Activated T-cell treated with anti-CD3 and anti-CD28 coated beads, Interleukin-2, amount 50 U/mL, for 72 hours (primary cell): ENCODE results near the gene ARSA. TPM values are rescaled to one million over a fixed set of nuclear protein-coding genes. Genes with fewer than 3 reads are reported as not detected.
"Not testable (repeated sequence)": the region's sequence is repeated elsewhere in the genome, so short reads cannot be mapped to it uniquely, and the experiment has no call there.

ENCODE experiments used
- ATAC-seq, 2 donors: fragments of 150-1000 bp; cut with Tn5 transposase; replicated peaks in 1 of 2; 2 replicates each; pipeline ENCODE4 v1.10.0; 2021; ENCODE audit warnings: moderate library complexity in 2 of 2, mild to moderate bottlenecking in 1 of 2
- DNase-seq, 2 donors: peaks; one replicate each; pipeline ENCODE4 v3.0.0; 2021 to 2022; ENCODE audit warnings: mixed read lengths in 1 of 2
- H3K27ac Mint-ChIP-seq: one replicate; pipeline ENCODE4 v1.8.0; 2022; ENCODE audit warnings: mild to moderate bottlenecking, moderate library complexity, mixed read lengths
- H3K27me3 Mint-ChIP-seq: one replicate; pipeline ENCODE4 v1.8.0; 2022; ENCODE audit warnings: low read depth, mixed read lengths
- H3K36me3 Mint-ChIP-seq, 2 donors: one replicate each; pipeline ENCODE4 v1.8.0; 2022; ENCODE audit warnings: mixed read lengths in 2 of 2, mild to moderate bottlenecking in 1 of 2; ENCODE audit not compliant: insufficient read depth in 2 of 2
- H3K4me1 Mint-ChIP-seq: one replicate; pipeline ENCODE4 v1.8.0; 2022; ENCODE audit warnings: low read depth, mixed read lengths
- H3K4me3 Mint-ChIP-seq, 2 donors: one replicate each; pipeline ENCODE4 v1.8.0; 2022; ENCODE audit warnings: mild to moderate bottlenecking in 2 of 2, mixed read lengths in 2 of 2, moderate library complexity in 2 of 2
- H3K9me3 Mint-ChIP-seq, 2 donors: one replicate each; pipeline ENCODE4 v1.8.0; 2022; ENCODE audit warnings: mixed read lengths in 2 of 2
- total RNA-seq, 2 donors: library from RNA; stranded (reverse); gene quantifications; one replicate each; pipeline ENCODE4 v1.2.3, GENCODE V29; 2022

Gene ARSA
- total RNA-seq, 2 donors from 2014 or later, result 19.8 to 26.8 TPM

DNA sequence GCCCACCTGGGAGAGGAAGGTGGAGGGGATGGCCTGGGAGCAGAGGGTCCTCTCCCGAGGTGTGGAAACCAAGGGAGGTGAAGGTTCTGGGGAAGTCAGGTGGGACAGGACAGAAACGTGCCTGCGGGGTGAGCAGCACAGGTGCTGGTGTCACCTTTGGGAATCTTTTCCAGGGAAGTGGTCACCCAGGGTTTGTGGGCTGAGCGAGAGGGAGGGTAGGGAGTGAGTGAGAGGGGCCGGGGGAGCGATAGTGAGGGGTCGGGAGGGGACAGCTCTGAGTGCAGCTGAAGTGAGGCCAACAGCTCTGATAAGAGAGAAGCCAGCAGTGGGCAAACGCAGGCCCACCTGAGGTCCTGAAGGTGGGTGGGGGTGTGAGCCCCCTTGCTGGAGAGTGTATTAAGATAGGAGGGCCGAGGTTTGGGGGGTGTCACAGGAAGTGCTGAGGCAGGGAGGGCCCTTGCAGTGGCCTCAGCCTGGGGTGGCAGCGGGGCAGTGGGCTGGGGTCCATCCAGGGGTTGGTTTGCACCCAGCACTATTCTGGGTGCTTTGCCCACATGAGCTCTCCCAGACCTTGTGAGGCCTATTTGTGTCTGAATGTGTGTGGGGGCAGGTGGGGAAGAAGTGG is 43.1 kb upstream of the ARSA start:
- no peak for DNase-seq
- H3K9me3 Mint-ChIP-seq, result no peaks in the 10 kb centered on the region
- H3K27me3 Mint-ChIP-seq, result peaks cover 41% of the 10 kb centered on the region
- ATAC-seq, result no peak
- H3K36me3 Mint-ChIP-seq, result peaks cover 0 to 5% of the 10 kb centered on the region in 2 donors
- no peak overlapping the region for H3K27ac Mint-ChIP-seq
- H3K4me3 Mint-ChIP-seq, result no peak overlapping the region
- H3K4me1 Mint-ChIP-seq, result peaks cover 12% of the 10 kb centered on the region

DNA sequence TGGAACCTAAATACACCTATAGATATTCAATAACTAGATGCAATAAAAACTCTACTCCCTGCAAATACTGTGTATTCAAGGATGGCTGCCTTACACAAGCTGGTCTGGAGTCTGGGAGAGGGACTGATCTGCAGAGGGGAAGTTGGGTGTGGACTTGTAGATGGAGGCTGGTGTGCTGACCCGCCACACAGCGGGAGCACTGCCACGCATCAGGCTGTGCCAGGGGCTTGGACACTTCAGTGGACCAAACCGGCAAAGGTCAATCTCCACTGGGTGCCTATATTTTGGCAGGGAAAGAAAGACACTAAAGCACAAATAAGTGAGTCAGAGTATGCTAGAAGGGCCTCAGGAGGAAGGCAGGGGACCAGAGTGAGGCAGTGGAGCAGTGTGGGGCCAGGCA is 42.6 kb upstream of the ARSA start:
- DNase-seq, result no peak
- Mint-ChIP-seq H3K36me3 (peaks cover 0 to 5% of the 10 kb centered on the region in 2 donors), H3K9me3 (no peaks in the 10 kb centered on the region), H3K4me3 (no peak overlapping the region), H3K4me1 (peaks cover 12% of the 10 kb centered on the region), H3K27me3 (peaks cover 36% of the 10 kb centered on the region), H3K27ac (no peak overlapping the region)
- ATAC-seq, result no peak

DNA sequence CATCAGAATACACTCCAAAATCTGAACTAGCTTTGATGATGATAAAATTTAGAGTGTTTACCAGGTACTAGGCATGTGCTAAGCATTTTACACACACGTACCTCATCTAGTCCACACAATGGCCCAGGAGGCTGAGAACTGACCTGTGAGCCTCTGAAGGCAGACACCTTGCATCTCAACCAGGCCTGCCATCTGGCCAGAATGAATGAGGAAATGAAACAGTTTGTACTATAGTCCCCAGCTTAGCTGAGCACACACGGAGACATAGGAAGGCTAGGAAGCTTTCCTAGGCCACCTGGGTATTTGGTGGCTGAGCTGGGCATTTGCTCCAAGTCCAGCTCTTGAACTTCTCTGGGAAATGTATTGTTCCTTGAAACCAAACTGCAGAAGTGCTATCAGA is 37.8 kb upstream of the ARSA start:
- Mint-ChIP-seq H3K9me3 (no peaks in the 10 kb centered on the region), H3K27ac (no peak overlapping the region), H3K4me3 (no peak overlapping the region), H3K36me3 (no peaks in the 10 kb centered on the region), H3K27me3 (peaks cover 4% of the 10 kb centered on the region), H3K4me1 (no peaks in the 10 kb centered on the region)
- ATAC-seq, result no peak
- DNase-seq, result no peak

DNA sequence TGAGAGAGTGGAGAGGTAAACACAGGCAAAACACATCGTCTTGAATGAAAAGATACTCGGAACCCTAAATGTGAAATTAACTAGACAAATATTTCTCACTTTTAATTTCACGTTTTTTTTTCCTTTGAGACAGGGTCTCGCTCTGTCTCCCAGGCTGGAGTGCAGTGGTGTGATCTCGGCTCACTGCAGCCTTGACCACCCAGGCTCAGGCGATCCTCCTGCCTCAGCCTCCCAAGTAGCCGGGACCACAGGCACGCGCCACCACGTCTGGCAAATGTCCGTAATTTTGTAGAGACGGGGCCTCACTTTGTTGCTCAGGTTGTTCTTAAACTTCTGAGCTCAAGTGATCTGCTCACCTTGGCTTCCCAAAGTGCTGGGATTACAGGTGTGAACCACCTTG is 37.3 kb upstream of the ARSA start:
- Mint-ChIP-seq H3K36me3 (no peaks in the 10 kb centered on the region), H3K27ac (no peak overlapping the region), H3K4me3 (no peak overlapping the region), H3K4me1 (no peaks in the 10 kb centered on the region), H3K9me3 (no peaks in the 10 kb centered on the region), H3K27me3 (peaks cover 4% of the 10 kb centered on the region)
- no peak for ATAC-seq
- DNase-seq, result no peak

DNA sequence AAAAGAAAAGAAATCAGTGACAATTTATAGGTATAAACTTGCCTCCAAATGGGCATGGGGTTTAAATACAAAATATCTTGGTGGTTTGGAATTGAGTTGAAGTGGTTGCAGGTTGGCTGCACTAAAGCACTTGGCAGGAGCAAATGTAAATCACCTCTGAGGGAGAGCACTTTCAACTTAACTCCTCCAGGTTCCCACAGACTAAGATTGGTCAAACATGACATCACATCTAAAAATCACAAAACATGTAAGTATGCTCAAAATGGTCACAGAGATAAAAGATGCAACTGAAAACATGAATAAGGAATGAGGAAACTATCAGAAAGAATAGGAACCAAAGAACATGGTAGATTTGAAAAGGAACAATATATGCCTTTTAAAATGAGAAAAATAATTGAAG is 32.4 kb upstream of the ARSA start:
- H3K27ac Mint-ChIP-seq, result no peak overlapping the region
- H3K4me1 Mint-ChIP-seq, result no peaks in the 10 kb centered on the region
- no peak for ATAC-seq

DNA sequence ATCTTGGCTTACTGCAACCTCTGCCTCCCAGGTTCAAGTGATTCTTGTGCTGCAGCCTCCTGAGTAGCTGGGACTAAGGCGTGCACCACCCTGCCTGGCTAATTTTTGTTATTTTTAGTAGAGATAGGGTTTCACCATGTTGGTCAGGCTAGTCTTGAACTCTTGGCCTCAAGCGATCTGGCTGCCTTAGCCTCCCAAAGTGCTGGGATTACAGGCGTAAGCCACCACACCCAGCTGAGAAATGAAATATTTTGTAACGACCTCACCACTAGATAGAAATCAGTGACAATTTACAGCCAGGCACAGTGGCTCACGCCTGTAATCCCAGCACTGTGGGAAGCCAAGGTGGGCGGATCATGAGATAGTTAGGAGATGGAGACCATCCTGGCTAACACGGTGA is 31.8 kb upstream of the ARSA start:
- not testable (repeated sequence) for H3K27me3 Mint-ChIP-seq, H3K9me3 Mint-ChIP-seq, H3K4me1 Mint-ChIP-seq, H3K27ac Mint-ChIP-seq, H3K4me3 Mint-ChIP-seq, DNase-seq, H3K36me3 Mint-ChIP-seq, ATAC-seq

More for the DNA sequence above, 32.4 kb upstream of the ARSA start:
- Mint-ChIP-seq H3K27me3 (peaks cover 6% of the 10 kb centered on the region), H3K36me3 (no peaks in the 10 kb centered on the region), H3K9me3 (no peaks in the 10 kb centered on the region), H3K4me3 (no peak overlapping the region)
- DNase-seq, result no peak

DNA sequence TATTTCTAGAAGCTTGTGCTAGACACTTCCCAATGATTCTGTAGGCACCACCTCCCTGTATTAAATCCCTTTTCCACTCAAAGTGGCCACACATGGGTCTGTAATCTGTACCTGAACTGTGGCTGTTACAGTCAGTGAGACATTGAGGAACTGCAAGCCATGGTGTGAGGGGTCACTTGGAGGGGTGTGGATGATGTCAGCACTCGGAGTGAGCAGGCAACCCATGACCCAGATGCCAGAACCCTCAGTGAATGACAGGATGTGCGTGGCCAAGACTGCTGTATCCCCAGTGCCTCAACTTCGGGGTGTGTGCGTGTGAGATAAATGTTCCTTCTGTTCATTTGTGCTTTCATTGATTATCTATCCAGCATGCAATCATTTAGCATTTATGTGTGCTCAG is 30.0 kb upstream of the ARSA start:
- no peak for ATAC-seq
- Mint-ChIP-seq H3K27ac (no peak overlapping the region), H3K4me3 (no peak overlapping the region)

DNA sequence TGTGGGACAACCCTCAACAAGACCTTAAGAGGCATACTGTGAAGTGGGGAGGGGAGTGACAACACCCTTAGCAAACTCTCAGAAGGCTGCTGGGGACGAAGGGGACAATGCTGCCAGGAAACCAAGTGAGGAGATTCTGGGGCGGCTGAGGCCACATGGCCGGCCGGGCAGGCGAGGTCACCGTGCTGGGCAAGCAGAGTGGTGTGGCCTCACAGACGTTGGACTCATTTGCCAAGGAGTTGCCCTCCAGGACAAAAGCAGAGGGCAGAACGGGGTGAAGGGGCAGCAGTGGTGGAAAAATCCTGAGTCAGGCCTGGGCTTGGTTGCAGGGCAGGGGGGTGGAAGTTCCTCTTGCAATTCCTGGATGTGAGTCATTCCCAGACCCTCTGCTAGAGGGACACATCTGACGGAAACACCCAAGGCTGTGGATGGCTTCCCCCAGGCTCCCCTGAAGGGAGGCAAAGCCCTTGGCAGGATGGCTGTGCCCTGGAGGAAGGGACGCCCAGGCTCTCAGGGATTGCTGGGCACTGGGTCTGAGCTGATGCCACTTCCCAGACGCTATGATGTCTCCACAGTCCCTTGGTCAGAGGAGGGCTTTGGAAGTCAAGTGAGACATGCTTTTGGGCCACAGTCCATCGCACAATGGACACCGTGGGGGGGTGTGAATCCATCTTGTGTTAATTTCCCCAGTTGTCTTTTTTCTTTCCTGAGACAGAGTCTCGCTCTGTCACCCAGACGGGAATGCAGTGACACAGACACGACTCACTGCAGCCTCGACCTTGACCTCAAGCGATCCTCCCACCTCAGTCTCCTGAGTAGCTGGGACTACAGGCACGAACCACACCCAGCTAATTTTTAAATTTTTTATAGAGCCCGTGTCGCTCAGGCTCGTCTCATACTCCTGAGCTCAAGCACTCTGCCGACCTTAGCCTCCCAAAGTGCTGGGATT is 28.4 kb upstream of the ARSA start:
- DNase-seq (no peak), ATAC-seq (no peak)
- no peaks in the 10 kb centered on the region for H3K4me1 Mint-ChIP-seq
- H3K4me3 Mint-ChIP-seq, result no peak overlapping the region
- H3K36me3 Mint-ChIP-seq, result no peaks in the 10 kb centered on the region
- H3K27me3 Mint-ChIP-seq, result peaks cover 6% of the 10 kb centered on the region
- no peaks in the 10 kb centered on the region for H3K9me3 Mint-ChIP-seq
- no peak overlapping the region for H3K27ac Mint-ChIP-seq

More for the DNA sequence above, 30.0 kb upstream of the ARSA start:
- no peaks in the 10 kb centered on the region for H3K4me1 Mint-ChIP-seq
- H3K27me3 Mint-ChIP-seq, result peaks cover 6% of the 10 kb centered on the region
- no peaks in the 10 kb centered on the region for H3K9me3 Mint-ChIP-seq
- DNase-seq, result no peak
- no peaks in the 10 kb centered on the region for H3K36me3 Mint-ChIP-seq

DNA sequence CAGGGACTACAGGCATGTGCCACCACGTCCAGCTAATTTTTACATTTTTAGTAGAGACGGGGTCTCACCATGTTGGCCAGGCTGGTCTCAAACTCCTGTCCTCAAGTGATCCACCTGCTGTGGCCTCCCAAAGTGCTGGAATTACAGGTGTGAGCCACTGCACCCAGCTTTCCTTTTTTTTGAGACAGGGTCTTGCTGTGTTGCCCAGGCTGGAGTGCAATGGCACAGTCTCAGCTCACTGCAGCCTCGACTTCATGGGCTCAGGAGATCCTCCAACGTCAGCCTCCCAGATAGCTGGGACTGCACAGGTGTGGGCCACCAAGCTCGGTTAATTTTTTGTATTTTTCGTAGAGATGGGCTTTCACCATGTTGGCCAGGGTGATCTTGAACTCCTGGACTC is 26.7 kb upstream of the ARSA start:
- H3K36me3 Mint-ChIP-seq, H3K4me1 Mint-ChIP-seq, H3K4me3 Mint-ChIP-seq, DNase-seq, H3K27me3 Mint-ChIP-seq, H3K9me3 Mint-ChIP-seq, ATAC-seq, H3K27ac Mint-ChIP-seq: not testable (repeated sequence)

DNA sequence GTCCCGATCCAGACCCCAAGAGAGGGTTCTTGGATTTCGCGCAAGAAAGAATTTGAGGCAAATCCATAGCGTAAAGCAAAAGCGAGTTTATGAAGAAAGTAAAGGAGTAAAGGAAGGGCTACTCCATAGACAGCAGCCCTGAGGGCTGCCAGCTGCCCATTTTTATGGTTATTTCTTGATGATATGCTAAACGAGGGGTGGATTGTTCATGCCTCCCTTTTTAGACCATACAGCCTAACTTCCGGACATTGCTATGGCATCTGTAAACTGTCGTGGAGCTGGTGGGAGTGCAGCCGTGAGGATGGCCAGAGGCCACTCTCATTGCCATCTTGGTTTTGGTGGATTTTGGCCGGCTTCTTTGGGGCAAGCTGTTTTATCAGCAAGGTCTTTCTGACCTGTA is 25.3 kb upstream of the ARSA start:
- Mint-ChIP-seq H3K27ac (no peak overlapping the region), H3K27me3 (no peaks in the 10 kb centered on the region), H3K4me3 (no peak overlapping the region), H3K4me1 (no peaks in the 10 kb centered on the region), H3K9me3 (peaks cover 3 to 4% of the 10 kb centered on the region in 2 donors), H3K36me3 (peaks cover 4% of the 10 kb centered on the region in 2 donors)
- ATAC-seq (no peak), DNase-seq (no peak)

DNA sequence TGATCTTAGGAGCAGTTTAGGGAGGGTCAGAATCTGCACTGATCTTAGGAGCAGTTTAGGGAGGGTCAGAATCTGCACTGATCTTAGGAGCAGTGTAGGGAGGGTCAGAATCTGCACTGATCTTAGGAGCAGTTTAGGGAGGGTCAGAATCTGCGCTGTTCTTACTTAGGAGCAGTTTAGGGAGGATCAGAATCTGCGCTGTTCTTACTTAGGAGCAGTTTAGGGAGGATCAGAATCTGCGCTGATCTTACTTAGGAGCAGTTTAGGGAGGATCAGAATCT is 15.8 kb upstream of the ARSA start:
- DNase-seq, H3K27ac Mint-ChIP-seq, ATAC-seq, H3K4me1 Mint-ChIP-seq, H3K4me3 Mint-ChIP-seq, H3K9me3 Mint-ChIP-seq, H3K36me3 Mint-ChIP-seq: not testable (repeated sequence)
- H3K27me3 Mint-ChIP-seq, result peaks cover 19% of the 10 kb centered on the region

DNA sequence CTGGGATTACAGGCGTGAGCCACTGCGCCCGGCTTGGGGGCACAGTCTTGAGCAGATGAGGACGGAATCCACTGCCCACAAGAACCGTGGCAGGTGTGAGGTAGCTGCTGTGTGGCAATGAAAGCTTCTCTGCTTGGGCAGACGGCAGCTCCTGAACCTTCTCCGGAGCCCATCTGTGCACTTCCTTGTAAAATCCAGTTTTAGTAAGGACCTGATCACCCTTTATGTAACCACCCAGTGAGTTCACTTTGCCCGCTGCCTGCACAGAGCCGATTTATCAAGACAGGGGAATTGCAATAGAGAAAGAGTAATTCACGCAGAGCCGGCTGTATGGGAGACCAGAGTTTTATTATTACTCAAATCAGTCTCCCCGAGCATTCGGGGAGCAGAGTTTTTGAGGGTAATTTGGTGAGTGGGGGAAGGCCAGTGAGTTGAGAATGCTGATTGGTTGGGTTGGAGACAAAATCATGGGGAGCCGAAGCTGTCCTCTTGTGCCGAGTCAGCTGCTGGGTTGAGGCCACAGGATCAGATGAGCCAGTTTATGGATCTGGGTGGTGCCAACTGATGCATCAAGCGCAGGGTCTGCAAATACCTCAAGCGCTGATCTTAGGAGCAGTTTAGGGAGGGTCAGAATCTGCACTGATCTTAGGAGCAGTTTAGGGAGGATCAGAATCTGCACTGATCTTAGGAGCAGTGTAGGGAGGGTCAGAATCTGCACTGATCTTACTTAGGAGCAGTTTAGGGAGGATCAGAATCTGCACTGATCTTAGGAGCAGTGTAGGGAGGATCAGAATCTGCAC is 15.3 kb upstream of the ARSA start:
- not testable (repeated sequence) for H3K36me3 Mint-ChIP-seq, H3K9me3 Mint-ChIP-seq, DNase-seq, H3K27ac Mint-ChIP-seq, H3K4me1 Mint-ChIP-seq, ATAC-seq, H3K4me3 Mint-ChIP-seq
- H3K27me3 Mint-ChIP-seq, result peaks cover 19% of the 10 kb centered on the region
